H1 (cell line): ENCODE results near the gene ABHD17B. TPM values are rescaled to one million over a fixed set of nuclear protein-coding genes. Genes with fewer than 3 reads are reported as not detected.

ENCODE experiments used
- ASH2L ChIP-seq: fragments of 200-600, 300-600 bp; sonication (generic); IDR thresholded peaks from one replicate; pipeline ENCODE4 v1.7.1; 2017; ENCODE audit warnings: low read length
- EP300 ChIP-seq, 2 experiments: IDR thresholded peaks; 1 replicate in 1 of 2; 2 replicates in 1 of 2; pipeline ENCODE4 v1.6.1; 2011 to 2012; ENCODE audit warnings: low read depth in 2 of 2, low read length in 2 of 2, mild to moderate bottlenecking in 2 of 2, borderline replicate concordance in 1 of 2, inconsistent platforms in 1 of 2, moderate library complexity in 1 of 2
- KDM1A ChIP-seq: fragments of 200-600, 300-600 bp; sonication (generic); IDR thresholded peaks from 2 replicates; pipeline ENCODE4 v1.7.1; 2016; ENCODE audit warnings: mild to moderate bottlenecking, low read length, borderline replicate concordance
- KDM5A ChIP-seq: fragments of 200-600 bp; IDR thresholded peaks from 2 replicates; pipeline ENCODE4 v1.7.1; 2012; ENCODE audit warnings: mild to moderate bottlenecking, low read length, inconsistent platforms, mixed read lengths
- PHF8 ChIP-seq: fragments of 200-600 bp; sonication (generic); conservative IDR thresholded peaks from 2 replicates; pipeline ENCODE4 v1.7.1; 2012; ENCODE audit warnings: low read depth, mild to moderate bottlenecking, inconsistent platforms, low read length, moderate library complexity
- RNF2 ChIP-seq: fragments of 200-900, 300-1000 bp; sonication (generic); IDR thresholded peaks from 2 replicates; pipeline ENCODE4 v1.7.1; 2016; ENCODE audit warnings: borderline replicate concordance, low read depth, mild to moderate bottlenecking, antibody characterized with exemption, low read length; ENCODE audit not compliant: poor library complexity, severe bottlenecking; ENCODE audit errors: missing control alignments
- polyA plus RNA-seq, 7 experiments: library from polyadenylated mRNA; depleted of rRNA in 3 of 7; stranded (reverse) in 5 of 7; unstranded in 2 of 7; fragments of >200 nt in 5 of 7; fragments of 200-250 nt in 2 of 7; gene quantifications; 1 replicate in 5 of 7; 2 replicates in 1 of 7; 4 replicates in 1 of 7; pipeline versions ENCODE4 v1.2.1 to v1.2.3, GENCODE V29; 2011 to 2013; ENCODE audit warnings: missing spikeins in 2 of 7, mixed read lengths in 2 of 7
- total RNA-seq: library from RNA; stranded (reverse); fragmentation: NEBNext Ultra II Directional; extraction: Animal tissue kit (Norgen Biotek cat#: 25700); gene quantifications from 2 replicates; pipeline ENCODE4 v1.2.1, GENCODE V29; 2021
- TF ChIP-seq, protein P1 (sequence below): fragments of 300-600 bp; sonication (generic); IDR thresholded peaks from 2 replicates; pipeline ENCODE4 v1.7.1; 2012; ENCODE audit warnings: low read length, moderate library complexity, mild to moderate bottlenecking, inconsistent platforms; ENCODE audit not compliant: insufficient replicate concordance

The ABHD17B gene
- total and polyA plus RNA-seq, 2 of the 8 experiments (the other 6 are each of a cell fraction or from before 2014, with no cell fraction given): 37.2 to 60.8 TPM

DNA sequence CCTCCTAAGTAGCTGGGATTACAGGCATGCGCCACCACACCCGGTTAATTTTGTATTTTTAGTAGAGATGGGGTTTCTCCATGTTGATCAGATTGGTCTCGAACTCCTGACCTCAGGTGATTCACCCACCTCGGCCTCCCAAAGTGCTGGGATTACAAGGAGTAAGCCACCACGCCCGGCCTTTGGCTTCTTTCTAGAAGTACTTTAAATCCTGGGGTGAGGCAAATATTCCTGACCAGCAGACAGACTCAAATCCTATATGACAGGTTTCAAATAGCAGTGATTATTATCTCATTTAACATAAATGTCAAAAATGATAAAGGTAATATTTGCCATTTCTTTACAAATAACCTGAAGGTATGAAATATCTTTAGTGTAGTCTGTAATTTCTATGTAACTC lies 35.6 kb downstream of the ABHD17B start (continued):
- TF ChIP-seq, protein P1, sequence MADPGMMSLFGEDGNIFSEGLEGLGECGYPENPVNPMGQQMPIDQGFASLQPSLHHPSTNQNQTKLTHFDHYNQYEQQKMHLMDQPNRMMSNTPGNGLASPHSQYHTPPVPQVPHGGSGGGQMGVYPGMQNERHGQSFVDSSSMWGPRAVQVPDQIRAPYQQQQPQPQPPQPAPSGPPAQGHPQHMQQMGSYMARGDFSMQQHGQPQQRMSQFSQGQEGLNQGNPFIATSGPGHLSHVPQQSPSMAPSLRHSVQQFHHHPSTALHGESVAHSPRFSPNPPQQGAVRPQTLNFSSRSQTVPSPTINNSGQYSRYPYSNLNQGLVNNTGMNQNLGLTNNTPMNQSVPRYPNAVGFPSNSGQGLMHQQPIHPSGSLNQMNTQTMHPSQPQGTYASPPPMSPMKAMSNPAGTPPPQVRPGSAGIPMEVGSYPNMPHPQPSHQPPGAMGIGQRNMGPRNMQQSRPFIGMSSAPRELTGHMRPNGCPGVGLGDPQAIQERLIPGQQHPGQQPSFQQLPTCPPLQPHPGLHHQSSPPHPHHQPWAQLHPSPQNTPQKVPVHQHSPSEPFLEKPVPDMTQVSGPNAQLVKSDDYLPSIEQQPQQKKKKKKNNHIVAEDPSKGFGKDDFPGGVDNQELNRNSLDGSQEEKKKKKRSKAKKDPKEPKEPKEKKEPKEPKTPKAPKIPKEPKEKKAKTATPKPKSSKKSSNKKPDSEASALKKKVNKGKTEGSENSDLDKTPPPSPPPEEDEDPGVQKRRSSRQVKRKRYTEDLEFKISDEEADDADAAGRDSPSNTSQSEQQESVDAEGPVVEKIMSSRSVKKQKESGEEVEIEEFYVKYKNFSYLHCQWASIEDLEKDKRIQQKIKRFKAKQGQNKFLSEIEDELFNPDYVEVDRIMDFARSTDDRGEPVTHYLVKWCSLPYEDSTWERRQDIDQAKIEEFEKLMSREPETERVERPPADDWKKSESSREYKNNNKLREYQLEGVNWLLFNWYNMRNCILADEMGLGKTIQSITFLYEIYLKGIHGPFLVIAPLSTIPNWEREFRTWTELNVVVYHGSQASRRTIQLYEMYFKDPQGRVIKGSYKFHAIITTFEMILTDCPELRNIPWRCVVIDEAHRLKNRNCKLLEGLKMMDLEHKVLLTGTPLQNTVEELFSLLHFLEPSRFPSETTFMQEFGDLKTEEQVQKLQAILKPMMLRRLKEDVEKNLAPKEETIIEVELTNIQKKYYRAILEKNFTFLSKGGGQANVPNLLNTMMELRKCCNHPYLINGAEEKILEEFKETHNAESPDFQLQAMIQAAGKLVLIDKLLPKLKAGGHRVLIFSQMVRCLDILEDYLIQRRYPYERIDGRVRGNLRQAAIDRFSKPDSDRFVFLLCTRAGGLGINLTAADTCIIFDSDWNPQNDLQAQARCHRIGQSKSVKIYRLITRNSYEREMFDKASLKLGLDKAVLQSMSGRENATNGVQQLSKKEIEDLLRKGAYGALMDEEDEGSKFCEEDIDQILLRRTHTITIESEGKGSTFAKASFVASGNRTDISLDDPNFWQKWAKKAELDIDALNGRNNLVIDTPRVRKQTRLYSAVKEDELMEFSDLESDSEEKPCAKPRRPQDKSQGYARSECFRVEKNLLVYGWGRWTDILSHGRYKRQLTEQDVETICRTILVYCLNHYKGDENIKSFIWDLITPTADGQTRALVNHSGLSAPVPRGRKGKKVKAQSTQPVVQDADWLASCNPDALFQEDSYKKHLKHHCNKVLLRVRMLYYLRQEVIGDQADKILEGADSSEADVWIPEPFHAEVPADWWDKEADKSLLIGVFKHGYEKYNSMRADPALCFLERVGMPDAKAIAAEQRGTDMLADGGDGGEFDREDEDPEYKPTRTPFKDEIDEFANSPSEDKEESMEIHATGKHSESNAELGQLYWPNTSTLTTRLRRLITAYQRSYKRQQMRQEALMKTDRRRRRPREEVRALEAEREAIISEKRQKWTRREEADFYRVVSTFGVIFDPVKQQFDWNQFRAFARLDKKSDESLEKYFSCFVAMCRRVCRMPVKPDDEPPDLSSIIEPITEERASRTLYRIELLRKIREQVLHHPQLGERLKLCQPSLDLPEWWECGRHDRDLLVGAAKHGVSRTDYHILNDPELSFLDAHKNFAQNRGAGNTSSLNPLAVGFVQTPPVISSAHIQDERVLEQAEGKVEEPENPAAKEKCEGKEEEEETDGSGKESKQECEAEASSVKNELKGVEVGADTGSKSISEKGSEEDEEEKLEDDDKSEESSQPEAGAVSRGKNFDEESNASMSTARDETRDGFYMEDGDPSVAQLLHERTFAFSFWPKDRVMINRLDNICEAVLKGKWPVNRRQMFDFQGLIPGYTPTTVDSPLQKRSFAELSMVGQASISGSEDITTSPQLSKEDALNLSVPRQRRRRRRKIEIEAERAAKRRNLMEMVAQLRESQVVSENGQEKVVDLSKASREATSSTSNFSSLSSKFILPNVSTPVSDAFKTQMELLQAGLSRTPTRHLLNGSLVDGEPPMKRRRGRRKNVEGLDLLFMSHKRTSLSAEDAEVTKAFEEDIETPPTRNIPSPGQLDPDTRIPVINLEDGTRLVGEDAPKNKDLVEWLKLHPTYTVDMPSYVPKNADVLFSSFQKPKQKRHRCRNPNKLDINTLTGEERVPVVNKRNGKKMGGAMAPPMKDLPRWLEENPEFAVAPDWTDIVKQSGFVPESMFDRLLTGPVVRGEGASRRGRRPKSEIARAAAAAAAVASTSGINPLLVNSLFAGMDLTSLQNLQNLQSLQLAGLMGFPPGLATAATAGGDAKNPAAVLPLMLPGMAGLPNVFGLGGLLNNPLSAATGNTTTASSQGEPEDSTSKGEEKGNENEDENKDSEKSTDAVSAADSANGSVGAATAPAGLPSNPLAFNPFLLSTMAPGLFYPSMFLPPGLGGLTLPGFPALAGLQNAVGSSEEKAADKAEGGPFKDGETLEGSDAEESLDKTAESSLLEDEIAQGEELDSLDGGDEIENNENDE: no peak
- TF ChIP-seq ASH2L (no peak), RNF2 (no peak), KDM5A (no peak), KDM1A (no peak), PHF8 (no peak), EP300 (IDR thresholded peaks at IDR 0.05; ENCODE audit: borderline replicate concordance in 1 of 2, low read depth in 2 of 2, low read length in 2 of 2) (no peak)
